Hepatocyte (in vitro differentiated cells): Measurements from ENCODE around the gene LAMA3. TPM values are rescaled to one million over a fixed set of nuclear protein-coding genes. Genes with fewer than 3 reads are reported as not detected.

Experiments
- DNase-seq: peaks from one replicate; pipeline ENCODE4 v3.0.0-alpha.2; 2016; ENCODE audit warnings: low spot score
- H2AFZ ChIP-seq: fragments of 200-600 bp; sonication (generic); 2 replicates; pipeline ENCODE4 v1.6.0; 2016; ENCODE audit warnings: antibody characterized with exemption, mild to moderate bottlenecking
- H3K27ac ChIP-seq: fragments of 200-600 bp; sonication (generic); 2 replicates; pipeline ENCODE4 v1.5.1; 2016; ENCODE audit warnings: mild to moderate bottlenecking
- H3K27me3 ChIP-seq: fragments of 200-600 bp; sonication (generic); 2 replicates; pipeline ENCODE4 v1.6.1; 2016
- H3K36me3 ChIP-seq: fragments of 200-600 bp; sonication (generic); replicated peaks from 2 replicates; pipeline ENCODE4 v1.5.1; 2016; ENCODE audit warnings: low read depth; ENCODE audit not compliant: insufficient read depth
- H3K4me1 ChIP-seq: fragments of 200-600 bp; sonication (generic); 2 replicates; pipeline ENCODE4 v1.5.1; 2016; ENCODE audit warnings: mild to moderate bottlenecking, moderate library complexity; ENCODE audit not compliant: insufficient read depth
- H3K4me2 ChIP-seq: fragments of 200-600 bp; sonication (generic); 2 replicates; pipeline ENCODE4 v1.6.0; 2016
- H3K4me3 ChIP-seq: fragments of 200-600 bp; sonication (generic); 2 replicates; pipeline ENCODE4 v1.5.1; 2016; ENCODE audit warnings: mild to moderate bottlenecking
- H3K79me2 ChIP-seq: fragments of 200-600 bp; sonication (generic); 2 replicates; pipeline ENCODE4 v1.6.0; 2017; ENCODE audit warnings: mild to moderate bottlenecking
- H3K9me2 ChIP-seq: fragments of 200-600 bp; sonication (generic); replicated peaks from 2 replicates; pipeline ENCODE4 v1.6.0; 2017; ENCODE audit warnings: mild to moderate bottlenecking; ENCODE audit not compliant: insufficient read depth
- H3K9me3 ChIP-seq: fragments of 200-600 bp; sonication (generic); 2 replicates; pipeline ENCODE4 v1.5.1; 2016; ENCODE audit warnings: low read depth, mild to moderate bottlenecking
- H4K20me1 ChIP-seq: fragments of 200-600 bp; sonication (generic); 2 replicates; pipeline ENCODE4 v1.6.0; 2016; ENCODE audit warnings: mild to moderate bottlenecking; ENCODE audit not compliant: insufficient read depth, poor library complexity, severe bottlenecking
- EZH2 ChIP-seq: fragments of 200-600 bp; sonication (generic); IDR thresholded peaks from 2 replicates; pipeline ENCODE4 v1.6.1; 2016; ENCODE audit warnings: antibody characterized with exemption, mild to moderate bottlenecking, borderline replicate concordance
- EZH2phosphoT487 ChIP-seq: fragments of 200-600 bp; sonication (generic); IDR thresholded peaks from one replicate; pipeline ENCODE4 v1.6.1; 2018; ENCODE audit warnings: antibody characterized with exemption, mild to moderate bottlenecking, low read depth, moderate library complexity; ENCODE audit not compliant: unreplicated experiment, severe bottlenecking
- WGBS: methylation state at CpG from one replicate; pipeline ENCODE4 v1.1.6; 2016; ENCODE audit warnings: low lambda C conversion rate; ENCODE audit errors: missing lambda C conversion rate; 5-methylcytosine and 5-hydroxymethylcytosine counted together
- polyA plus RNA-seq: library from polyadenylated mRNA; unstranded; fragments of >200 nt; fragmentation: Nextera tagmentation; extraction: Ambion mirVana; gene quantifications from 2 replicates; pipeline ENCODE4 v1.2.1, GENCODE V29; 2016
- total RNA-seq: library from RNA; depleted of rRNA; stranded (reverse); fragments of >200 nt; gene quantifications from 2 replicates; pipeline ENCODE4 v1.2.3, GENCODE V29; 2014
- TF ChIP-seq, protein P1 (sequence below): fragments of 200-600 bp; sonication (generic); IDR thresholded peaks from 2 replicates; pipeline ENCODE4 v1.5.1; 2016; ENCODE audit warnings: antibody characterized with exemption, mild to moderate bottlenecking; ENCODE audit not compliant: poor library complexity

The LAMA3 gene
- total and polyA plus RNA-seq, 2 experiments from 2014 or later = 29.9 to 52.1 TPM

DNA sequence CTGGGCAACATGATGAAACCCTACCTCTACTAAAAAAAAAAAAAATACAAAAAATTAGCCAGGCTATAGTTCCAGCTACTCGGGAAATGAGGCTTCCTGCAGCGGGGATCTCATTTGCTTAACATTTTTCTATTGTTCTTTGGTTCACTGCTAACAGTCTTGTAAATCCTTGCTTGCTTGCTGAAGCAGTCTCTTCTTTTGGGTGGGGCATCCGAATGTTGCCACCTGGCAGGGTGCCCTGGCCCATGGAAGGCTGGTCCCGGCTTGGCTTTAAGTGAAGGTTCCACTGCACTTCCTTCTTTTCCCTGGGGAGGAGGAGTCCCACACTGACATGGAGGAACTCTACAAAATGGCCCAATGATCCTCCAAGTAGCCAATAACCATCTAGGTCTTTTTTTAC is 20.5 kb upstream of the LAMA3 start:
- H3K4me1 ChIP-seq = no peaks in the 10 kb centered on the region
- H3K4me3 ChIP-seq = no peak overlapping the region
- H4K20me1 ChIP-seq = no peaks in the 10 kb centered on the region
- DNase-seq = no peak
- H3K79me2 ChIP-seq = no peaks in the 10 kb centered on the region
- no peaks in the 10 kb centered on the region for H3K9me3 ChIP-seq
- TF ChIP-seq, protein P1, sequence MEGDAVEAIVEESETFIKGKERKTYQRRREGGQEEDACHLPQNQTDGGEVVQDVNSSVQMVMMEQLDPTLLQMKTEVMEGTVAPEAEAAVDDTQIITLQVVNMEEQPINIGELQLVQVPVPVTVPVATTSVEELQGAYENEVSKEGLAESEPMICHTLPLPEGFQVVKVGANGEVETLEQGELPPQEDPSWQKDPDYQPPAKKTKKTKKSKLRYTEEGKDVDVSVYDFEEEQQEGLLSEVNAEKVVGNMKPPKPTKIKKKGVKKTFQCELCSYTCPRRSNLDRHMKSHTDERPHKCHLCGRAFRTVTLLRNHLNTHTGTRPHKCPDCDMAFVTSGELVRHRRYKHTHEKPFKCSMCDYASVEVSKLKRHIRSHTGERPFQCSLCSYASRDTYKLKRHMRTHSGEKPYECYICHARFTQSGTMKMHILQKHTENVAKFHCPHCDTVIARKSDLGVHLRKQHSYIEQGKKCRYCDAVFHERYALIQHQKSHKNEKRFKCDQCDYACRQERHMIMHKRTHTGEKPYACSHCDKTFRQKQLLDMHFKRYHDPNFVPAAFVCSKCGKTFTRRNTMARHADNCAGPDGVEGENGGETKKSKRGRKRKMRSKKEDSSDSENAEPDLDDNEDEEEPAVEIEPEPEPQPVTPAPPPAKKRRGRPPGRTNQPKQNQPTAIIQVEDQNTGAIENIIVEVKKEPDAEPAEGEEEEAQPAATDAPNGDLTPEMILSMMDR = no peak
- TF ChIP-seq EZH2 (no peak), EZH2phosphoT487 (no peak)
- H3K36me3 ChIP-seq = no peaks in the 10 kb centered on the region
- H3K9me2 ChIP-seq = no peaks in the 10 kb centered on the region
- no peak overlapping the region for H3K4me2 ChIP-seq
- 42% methylated on average over 4 of the region's 4 CpGs for WGBS
- H2AFZ ChIP-seq = no peak overlapping the region
- peaks cover 5% of the 10 kb centered on the region for H3K27me3 ChIP-seq
- H3K27ac ChIP-seq = no peak overlapping the region

DNA sequence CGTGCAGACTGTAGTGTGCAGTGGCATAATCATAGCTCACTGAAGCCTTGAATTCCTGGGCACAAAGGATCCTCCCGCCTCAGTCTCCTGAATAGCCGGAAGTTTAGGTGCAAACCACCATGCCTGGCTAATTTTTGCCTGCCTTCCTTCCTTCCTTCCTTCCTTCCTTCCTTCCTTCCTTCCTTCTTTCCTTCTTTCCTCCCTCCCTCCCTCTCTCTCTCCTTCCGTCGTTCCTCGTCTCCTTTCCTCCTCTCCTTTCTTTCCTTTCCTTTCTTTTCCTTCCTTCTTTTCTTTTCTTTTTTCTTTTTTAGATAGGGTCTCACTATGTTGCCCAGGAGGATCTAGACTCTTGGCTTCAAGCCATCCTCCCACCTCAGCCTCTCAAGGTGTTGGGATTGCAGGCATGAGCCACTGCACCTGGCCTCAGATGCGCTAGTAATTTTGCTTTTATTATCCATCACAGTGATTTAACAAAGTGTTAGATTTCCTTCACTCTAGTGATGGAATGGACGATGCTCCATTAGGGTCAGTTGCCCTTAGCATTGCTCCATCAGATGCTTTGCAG is 20.0 kb upstream of the LAMA3 start:
- Histone ChIP-seq H3K79me2 (no peaks in the 10 kb centered on the region), H3K27me3 (peaks cover 5% of the 10 kb centered on the region), H3K9me3 (no peaks in the 10 kb centered on the region), H4K20me1 (no peaks in the 10 kb centered on the region), H3K9me2 (no peaks in the 10 kb centered on the region), H3K27ac (no peak overlapping the region), H2AFZ (no peak overlapping the region), H3K4me2 (no peak overlapping the region), H3K36me3 (no peaks in the 10 kb centered on the region), H3K4me1 (no peaks in the 10 kb centered on the region), H3K4me3 (no peak overlapping the region)
- DNase-seq = no peak
- TF ChIP-seq, protein P1 = no peak
- TF ChIP-seq EZH2 (no peak), EZH2phosphoT487 (no peak)
- 77% methylated on average over 8 of the region's 8 CpGs for WGBS

DNA sequence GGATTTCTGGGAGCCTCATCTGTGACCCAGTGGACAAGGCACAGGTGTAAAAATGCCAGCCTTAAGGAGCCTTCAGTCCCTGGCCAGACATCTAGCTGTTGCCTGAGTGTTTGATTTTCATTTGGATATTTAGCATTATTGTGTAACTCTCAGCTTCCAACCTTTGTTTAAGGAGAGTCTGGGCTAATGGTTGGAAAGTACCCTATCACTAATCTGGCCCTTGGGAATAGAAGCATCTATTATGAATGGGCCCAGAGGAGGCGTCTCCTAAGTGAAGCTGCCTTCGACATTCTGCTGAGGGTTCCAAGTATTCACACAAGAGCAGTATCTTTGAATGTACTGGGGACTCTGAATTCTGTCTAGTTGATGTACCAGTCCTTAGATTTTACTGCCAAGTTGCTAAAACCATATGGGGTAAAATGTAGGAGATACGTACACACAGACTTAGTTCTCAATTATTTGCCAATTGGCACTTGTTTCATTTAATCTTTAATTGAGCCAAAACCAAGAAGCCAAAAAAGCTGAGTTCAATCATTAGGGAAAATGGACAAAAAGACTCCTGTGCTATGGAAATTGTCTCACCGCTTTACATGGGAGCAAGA is 19.3 kb upstream of the LAMA3 start:
- H4K20me1 ChIP-seq = no peaks in the 10 kb centered on the region
- H3K4me3 ChIP-seq = no peak overlapping the region
- no peak overlapping the region for H3K27ac ChIP-seq
- H3K9me3 ChIP-seq = no peaks in the 10 kb centered on the region
- H3K9me2 ChIP-seq = no peaks in the 10 kb centered on the region
- 90% methylated on average over 4 of the region's 4 CpGs for WGBS
- H3K36me3 ChIP-seq = no peaks in the 10 kb centered on the region
- no peaks in the 10 kb centered on the region for H3K79me2 ChIP-seq
- no peak overlapping the region for H2AFZ ChIP-seq
- H3K27me3 ChIP-seq = peaks cover 5% of the 10 kb centered on the region
- no peaks in the 10 kb centered on the region for H3K4me1 ChIP-seq
- H3K4me2 ChIP-seq = no peak overlapping the region
- no peak for DNase-seq
- no peak for TF ChIP-seq EZH2phosphoT487
- no peak for TF ChIP-seq EZH2
- TF ChIP-seq, protein P1 = no peak
